Upper lobe of right lung (tissue), 1 donor: ENCODE results near the gene EPN3. TPM values are rescaled to one million over a fixed set of nuclear protein-coding genes. Genes with fewer than 3 reads are reported as not detected.

Experiments used
- ATAC-seq: fragments of 200-7000 bp; cut with Tn5 transposase; one replicate; pipeline ENCODE4 v1.9.1; 2020; ENCODE audit warnings: mild to moderate bottlenecking, moderate library complexity
- DNase-seq: peaks from one replicate; pipeline ENCODE4 v3.0.0-alpha.2; 2020
- H3K27ac ChIP-seq: fragments of 200-600 bp; one replicate; pipeline ENCODE4 v1.8.0; 2022
- H3K27me3 ChIP-seq: fragments of 200-600 bp; one replicate; pipeline ENCODE4 v1.8.0; 2022; ENCODE audit warnings: mild to moderate bottlenecking
- H3K36me3 ChIP-seq: fragments of 200-600 bp; one replicate; pipeline ENCODE4 v1.8.0; 2022
- H3K4me1 ChIP-seq: fragments of 200-600 bp; one replicate; pipeline ENCODE4 v1.8.0; 2022
- H3K4me3 ChIP-seq: fragments of 200-600 bp; one replicate; pipeline ENCODE4 v1.8.0; 2022; ENCODE audit warnings: mild to moderate bottlenecking
- H3K9me3 ChIP-seq: fragments of 200-600 bp; one replicate; pipeline ENCODE4 v1.8.0; 2022
- intact Hi-C: fragments of 100-400 bp; cut with DNase I; formaldehyde crosslinking; loops from one replicate; pipeline ENCODE4 v1.11.0; 2022
- total RNA-seq: library from RNA; stranded (reverse); fragmentation: NEBNext Ultra II Directional; extraction: Animal tissue kit (Norgen Biotek cat#: 25700); gene quantifications from one replicate; pipeline ENCODE4 v1.2.1, GENCODE V29; 2021
- TF ChIP-seq, protein P1 (sequence below): fragments of 200-600 bp; IDR thresholded peaks from one replicate; pipeline ENCODE4 v1.8.0; 2022; ENCODE audit warnings: antibody characterized with exemption
- donor health status: DM: no; HTN: yes; CAD: no; lungs with severe emphysema.

Gene EPN3
- total RNA-seq, 1 donor from 2014 or later: 0.09 TPM

GRCh38 chr17:50570528-50570927, 38.0 kb downstream of the EPN3 start:
- no peaks in the 10 kb centered on the region for H3K4me1 ChIP-seq
- DNase-seq (no peak), ATAC-seq (no peak)
- peaks cover under 1% of the 10 kb centered on the region for H3K27me3 ChIP-seq
- TF ChIP-seq, protein P1, sequence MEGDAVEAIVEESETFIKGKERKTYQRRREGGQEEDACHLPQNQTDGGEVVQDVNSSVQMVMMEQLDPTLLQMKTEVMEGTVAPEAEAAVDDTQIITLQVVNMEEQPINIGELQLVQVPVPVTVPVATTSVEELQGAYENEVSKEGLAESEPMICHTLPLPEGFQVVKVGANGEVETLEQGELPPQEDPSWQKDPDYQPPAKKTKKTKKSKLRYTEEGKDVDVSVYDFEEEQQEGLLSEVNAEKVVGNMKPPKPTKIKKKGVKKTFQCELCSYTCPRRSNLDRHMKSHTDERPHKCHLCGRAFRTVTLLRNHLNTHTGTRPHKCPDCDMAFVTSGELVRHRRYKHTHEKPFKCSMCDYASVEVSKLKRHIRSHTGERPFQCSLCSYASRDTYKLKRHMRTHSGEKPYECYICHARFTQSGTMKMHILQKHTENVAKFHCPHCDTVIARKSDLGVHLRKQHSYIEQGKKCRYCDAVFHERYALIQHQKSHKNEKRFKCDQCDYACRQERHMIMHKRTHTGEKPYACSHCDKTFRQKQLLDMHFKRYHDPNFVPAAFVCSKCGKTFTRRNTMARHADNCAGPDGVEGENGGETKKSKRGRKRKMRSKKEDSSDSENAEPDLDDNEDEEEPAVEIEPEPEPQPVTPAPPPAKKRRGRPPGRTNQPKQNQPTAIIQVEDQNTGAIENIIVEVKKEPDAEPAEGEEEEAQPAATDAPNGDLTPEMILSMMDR: no peak
- no peak overlapping the region for H3K4me3 ChIP-seq
- no peaks in the 10 kb centered on the region for H3K9me3 ChIP-seq
- H3K27ac ChIP-seq: no peak overlapping the region
- intact Hi-C loops: no loop called here
- H3K36me3 ChIP-seq: no peaks in the 10 kb centered on the region

DNA sequence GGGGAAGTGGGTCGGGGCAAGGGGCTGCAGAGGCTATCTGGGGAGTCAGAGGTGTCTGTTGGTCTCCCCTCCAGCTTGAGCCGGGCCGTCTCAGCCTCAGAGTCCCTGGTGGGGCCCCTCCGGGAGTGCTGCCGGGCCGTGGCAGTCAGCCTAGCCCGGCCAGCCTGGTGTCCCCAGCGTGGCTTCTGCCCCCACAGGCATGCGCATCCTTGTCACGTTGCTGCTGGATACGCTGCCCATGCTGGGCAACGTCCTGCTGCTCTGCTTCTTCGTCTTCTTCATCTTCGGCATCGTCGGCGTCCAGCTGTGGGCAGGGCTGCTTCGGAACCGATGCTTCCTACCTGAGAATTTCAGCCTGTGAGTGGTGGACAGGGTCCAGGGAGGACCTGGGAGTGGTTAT, 39.1 kb downstream of the EPN3 start:
- H3K27ac ChIP-seq: no peak overlapping the region
- no peak for ATAC-seq
- no peaks in the 10 kb centered on the region for H3K4me1 ChIP-seq
- H3K4me3 ChIP-seq: no peak overlapping the region
- TF ChIP-seq, protein P1: no peak
- H3K27me3 ChIP-seq: no peaks in the 10 kb centered on the region
- H3K9me3 ChIP-seq: no peaks in the 10 kb centered on the region
- intact Hi-C loops: no loop called here
- no peaks in the 10 kb centered on the region for H3K36me3 ChIP-seq
- DNase-seq: no peak

DNA sequence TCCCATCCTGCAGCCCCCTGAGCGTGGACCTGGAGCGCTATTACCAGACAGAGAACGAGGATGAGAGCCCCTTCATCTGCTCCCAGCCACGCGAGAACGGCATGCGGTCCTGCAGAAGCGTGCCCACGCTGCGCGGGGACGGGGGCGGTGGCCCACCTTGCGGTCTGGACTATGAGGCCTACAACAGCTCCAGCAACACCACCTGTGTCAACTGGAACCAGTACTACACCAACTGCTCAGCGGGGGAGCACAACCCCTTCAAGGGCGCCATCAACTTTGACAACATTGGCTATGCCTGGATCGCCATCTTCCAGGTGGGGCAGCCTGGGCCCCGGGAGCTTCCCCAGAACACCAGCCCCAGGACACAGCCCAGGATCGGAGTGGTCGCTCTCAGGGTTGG, 40.0 kb downstream of the EPN3 start:
- ATAC-seq (no peak), DNase-seq (no peak)
- no peak overlapping the region for H3K4me3 ChIP-seq
- intact Hi-C loops: no loop called here
- TF ChIP-seq, protein P1: no peak
- no peak overlapping the region for H3K27ac ChIP-seq
- H3K9me3 ChIP-seq: no peaks in the 10 kb centered on the region
- H3K27me3 ChIP-seq: no peaks in the 10 kb centered on the region
- H3K36me3 ChIP-seq: no peaks in the 10 kb centered on the region
- no peaks in the 10 kb centered on the region for H3K4me1 ChIP-seq

DNA sequence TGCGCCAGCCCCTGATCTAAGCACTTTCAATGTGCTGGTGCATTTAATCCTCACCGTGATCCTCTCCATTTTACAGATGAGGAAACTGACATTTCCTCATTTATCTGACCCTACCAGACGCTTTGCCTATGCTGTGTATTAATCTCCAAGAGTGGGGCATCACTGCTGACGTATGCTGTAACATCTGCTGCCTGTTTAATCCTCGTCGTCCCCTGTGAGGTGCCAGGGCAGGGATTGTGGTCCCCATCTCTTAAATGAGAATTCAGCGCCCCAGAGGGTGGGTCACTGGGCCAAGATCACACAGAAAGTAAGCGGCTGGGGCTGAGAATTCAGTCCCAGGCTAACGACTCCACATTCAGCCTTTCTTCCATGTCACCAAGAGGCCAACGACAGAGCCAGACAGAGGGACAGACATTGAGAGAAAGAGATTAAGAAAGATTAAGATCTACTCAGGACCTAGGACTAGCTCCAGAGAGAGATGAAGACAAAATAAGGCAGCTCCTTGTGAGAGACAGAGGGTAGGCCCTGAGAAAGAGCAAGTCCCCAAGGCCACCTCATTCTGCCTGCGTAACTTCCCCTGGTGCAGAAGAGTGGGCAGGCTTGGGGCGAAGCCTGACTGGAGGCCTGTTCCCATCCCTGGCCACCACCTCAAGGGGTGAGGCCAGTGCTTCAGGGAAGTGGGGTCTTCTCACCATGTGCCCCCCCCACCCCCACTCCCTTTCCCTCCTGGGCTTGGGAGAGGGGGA, 41.5 kb downstream of the EPN3 start:
- intact Hi-C loops: no loop called here
- ATAC-seq: no peak

GRCh38 chr17:50575581-50576210, 43.2 kb downstream of the EPN3 start:
- no peak overlapping the region for H3K4me3 ChIP-seq
- H3K4me1 ChIP-seq: no peaks in the 10 kb centered on the region
- no peak overlapping the region for H3K27ac ChIP-seq
- intact Hi-C loops: no loop called here
- no peaks in the 10 kb centered on the region for H3K27me3 ChIP-seq
- TF ChIP-seq, protein P1: no peak
- no peaks in the 10 kb centered on the region for H3K9me3 ChIP-seq
- no peak for DNase-seq
- H3K36me3 ChIP-seq: no peaks in the 10 kb centered on the region
- no peak for ATAC-seq

More for the DNA sequence above, 41.5 kb downstream of the EPN3 start:
- TF ChIP-seq, protein P1: no peak
- Histone ChIP-seq H3K27me3 (no peaks in the 10 kb centered on the region), H3K27ac (no peak overlapping the region), H3K36me3 (no peaks in the 10 kb centered on the region), H3K4me3 (no peak overlapping the region), H3K9me3 (no peaks in the 10 kb centered on the region), H3K4me1 (no peaks in the 10 kb centered on the region)
- no peak for DNase-seq
